ENCODE results near the gene TXLNB.

The TXLNB gene

DNA sequence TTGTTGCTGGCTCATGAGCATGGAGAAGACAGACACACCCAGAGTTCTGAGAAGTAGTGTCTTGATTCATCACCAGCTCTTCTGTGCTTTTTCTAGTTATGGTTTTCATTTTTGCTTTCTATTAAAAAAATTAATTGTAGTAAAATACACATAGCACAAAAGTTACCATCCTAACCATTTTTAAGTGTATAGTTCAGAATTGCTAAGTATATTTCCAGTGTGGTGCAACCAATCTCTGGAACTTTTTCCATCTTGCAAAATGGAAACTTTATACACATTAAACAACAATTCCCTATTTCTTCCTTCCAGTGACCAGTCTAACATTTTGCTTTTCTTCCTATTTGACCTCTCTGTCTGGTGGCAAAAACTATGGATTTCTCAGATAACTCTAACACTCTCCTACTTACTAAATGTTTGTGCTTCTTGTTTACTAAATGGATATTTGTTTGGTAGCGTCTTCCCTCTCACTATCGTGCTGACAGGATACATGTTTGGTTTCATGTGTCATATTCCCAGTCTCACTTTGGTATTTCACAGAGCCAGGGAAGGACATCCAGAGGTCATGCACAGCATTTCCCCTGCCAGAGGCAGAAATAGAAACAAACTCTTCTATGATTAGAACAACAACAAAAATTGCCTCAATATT, 40.6 kb downstream of the TXLNB start (continued):
- TF ChIP-seq, protein P1, sequence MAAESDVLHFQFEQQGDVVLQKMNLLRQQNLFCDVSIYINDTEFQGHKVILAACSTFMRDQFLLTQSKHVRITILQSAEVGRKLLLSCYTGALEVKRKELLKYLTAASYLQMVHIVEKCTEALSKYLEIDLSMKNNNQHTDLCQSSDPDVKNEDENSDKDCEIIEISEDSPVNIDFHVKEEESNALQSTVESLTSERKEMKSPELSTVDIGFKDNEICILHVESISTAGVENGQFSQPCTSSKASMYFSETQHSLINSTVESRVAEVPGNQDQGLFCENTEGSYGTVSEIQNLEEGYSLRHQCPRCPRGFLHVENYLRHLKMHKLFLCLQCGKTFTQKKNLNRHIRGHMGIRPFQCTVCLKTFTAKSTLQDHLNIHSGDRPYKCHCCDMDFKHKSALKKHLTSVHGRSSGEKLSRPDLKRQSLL (tag by site-specific recombination; IDR thresholded peaks at IDR 0.05) = no peak
- TF ChIP-seq, protein P2, sequence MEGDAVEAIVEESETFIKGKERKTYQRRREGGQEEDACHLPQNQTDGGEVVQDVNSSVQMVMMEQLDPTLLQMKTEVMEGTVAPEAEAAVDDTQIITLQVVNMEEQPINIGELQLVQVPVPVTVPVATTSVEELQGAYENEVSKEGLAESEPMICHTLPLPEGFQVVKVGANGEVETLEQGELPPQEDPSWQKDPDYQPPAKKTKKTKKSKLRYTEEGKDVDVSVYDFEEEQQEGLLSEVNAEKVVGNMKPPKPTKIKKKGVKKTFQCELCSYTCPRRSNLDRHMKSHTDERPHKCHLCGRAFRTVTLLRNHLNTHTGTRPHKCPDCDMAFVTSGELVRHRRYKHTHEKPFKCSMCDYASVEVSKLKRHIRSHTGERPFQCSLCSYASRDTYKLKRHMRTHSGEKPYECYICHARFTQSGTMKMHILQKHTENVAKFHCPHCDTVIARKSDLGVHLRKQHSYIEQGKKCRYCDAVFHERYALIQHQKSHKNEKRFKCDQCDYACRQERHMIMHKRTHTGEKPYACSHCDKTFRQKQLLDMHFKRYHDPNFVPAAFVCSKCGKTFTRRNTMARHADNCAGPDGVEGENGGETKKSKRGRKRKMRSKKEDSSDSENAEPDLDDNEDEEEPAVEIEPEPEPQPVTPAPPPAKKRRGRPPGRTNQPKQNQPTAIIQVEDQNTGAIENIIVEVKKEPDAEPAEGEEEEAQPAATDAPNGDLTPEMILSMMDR (tag by site-specific recombination; IDR thresholded peaks at IDR 0.05) = no peak
- TF ChIP-seq ZNF350 (tag by site-specific recombination; IDR thresholded peaks at IDR 0.05) (no peak), ZNF529 (tag by site-specific recombination; IDR thresholded peaks at IDR 0.05; ENCODE audit: insufficient replicate concordance) (no peak), BCL11B (tag by site-specific recombination; IDR thresholded peaks at IDR 0.05; ENCODE audit: low read depth) (no peak), ZNF10 (tag by site-specific recombination; IDR thresholded peaks at IDR 0.05) (no peak), ZNF837 (tag by site-specific recombination; IDR thresholded peaks at IDR 0.05) (no peak), SCRT1 (tag by site-specific recombination; IDR thresholded peaks at IDR 0.05; ENCODE audit: borderline replicate concordance) (no peak)
- TF ChIP-seq, protein P3, sequence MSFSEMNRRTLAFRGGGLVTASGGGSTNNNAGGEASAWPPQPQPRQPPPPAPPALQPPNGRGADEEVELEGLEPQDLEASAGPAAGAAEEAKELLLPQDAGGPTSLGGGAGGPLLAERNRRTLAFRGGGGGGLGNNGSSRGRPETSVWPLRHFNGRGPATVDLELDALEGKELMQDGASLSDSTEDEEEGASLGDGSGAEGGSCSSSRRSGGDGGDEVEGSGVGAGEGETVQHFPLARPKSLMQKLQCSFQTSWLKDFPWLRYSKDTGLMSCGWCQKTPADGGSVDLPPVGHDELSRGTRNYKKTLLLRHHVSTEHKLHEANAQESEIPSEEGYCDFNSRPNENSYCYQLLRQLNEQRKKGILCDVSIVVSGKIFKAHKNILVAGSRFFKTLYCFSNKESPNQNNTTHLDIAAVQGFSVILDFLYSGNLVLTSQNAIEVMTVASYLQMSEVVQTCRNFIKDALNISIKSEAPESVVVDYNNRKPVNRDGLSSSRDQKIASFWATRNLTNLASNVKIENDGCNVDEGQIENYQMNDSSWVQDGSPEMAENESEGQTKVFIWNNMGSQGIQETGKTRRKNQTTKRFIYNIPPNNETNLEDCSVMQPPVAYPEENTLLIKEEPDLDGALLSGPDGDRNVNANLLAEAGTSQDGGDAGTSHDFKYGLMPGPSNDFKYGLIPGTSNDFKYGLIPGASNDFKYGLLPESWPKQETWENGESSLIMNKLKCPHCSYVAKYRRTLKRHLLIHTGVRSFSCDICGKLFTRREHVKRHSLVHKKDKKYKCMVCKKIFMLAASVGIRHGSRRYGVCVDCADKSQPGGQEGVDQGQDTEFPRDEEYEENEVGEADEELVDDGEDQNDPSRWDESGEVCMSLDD (tag by site-specific recombination; IDR thresholded peaks at IDR 0.05) = no peak
- TF ChIP-seq, protein P4, sequence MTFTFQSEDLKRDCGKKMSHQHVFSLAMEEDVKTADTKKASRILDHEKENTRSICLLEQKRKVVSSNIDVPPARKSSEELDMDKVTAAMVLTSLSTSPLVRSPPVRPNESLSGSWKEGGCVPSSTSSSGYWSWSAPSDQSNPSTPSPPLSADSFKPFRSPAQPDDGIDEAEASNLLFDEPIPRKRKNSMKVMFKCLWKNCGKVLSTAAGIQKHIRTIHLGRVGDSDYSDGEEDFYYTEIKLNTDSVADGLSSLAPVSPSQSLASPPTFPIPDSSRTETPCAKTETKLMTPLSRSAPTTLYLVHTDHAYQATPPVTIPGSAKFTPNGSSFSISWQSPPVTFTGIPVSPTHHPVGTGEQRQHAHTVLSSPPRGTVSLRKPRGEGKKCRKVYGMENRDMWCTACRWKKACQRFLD (tag by site-specific recombination; IDR thresholded peaks at IDR 0.05) = no peak

DNA sequence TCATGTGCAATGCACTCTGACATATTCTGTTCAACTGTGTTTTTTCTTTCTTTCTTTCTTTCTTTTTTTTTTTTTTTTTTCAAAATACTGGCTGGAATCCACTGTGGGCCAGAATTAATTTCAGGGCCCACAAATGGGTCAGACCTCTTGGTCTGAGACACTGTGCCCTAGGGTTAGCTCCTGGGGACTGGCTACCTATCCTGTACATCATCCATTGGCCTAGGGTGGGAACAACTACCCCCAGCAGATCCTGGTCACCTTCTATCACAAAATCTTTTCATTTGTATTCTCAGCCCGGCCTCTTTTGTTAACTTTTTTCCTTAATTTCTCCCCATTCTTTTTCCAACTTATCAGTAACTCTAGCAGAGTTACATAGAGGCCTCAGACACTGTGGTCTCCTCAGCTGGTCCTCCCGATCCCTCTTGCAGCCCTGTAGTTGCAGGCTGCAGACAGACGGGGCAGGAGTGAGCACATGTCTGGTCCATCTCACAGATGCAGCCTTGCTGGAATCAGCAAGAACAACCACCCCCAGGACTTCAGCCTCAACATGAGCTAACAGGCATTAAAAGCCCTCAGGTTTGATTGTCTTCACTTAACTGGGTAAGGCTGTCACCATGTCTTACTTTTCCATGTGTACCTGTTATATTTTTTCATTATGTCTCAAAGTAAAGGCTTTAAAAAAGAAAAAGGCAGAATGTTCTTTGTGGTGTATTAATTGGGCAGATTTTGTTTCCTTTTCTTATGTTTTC, 41.3 kb downstream of the TXLNB start:
- CTCF ChIA-PET = interaction anchor here (0.6 to 1.9 kb wide), 27 partner anchors 8 to 1162 kb away, joined by 3 to 19 read pairs (median 3); partner anchors contain the start of gene TXLNB

More for the DNA sequence above, 41.3 kb downstream of the TXLNB start:
- no peaks in the 10 kb centered on the region for H3K9me3 ChIP-seq (ENCODE audit: control insufficient read depth, insufficient read depth, low read depth, low read length)
- H3K4me3 ChIP-seq (ENCODE audit: low read depth, low read length) = no peak overlapping the region
- POLR2A ChIA-PET = interaction anchor here (0.6 kb wide), 1 partner anchor 124 kb away, joined by 3 read pairs; the partner anchor contains the start of gene CITED2
- H3K4me1 ChIP-seq (ENCODE audit: control insufficient read depth, insufficient read depth, low read length) = no peaks in the 10 kb centered on the region
- H3K36me3 ChIP-seq (ENCODE audit: control insufficient read depth in 2 of 2, insufficient read depth in 1 of 2, low read length in 2 of 2) = no peaks in the 10 kb centered on the region
- TF ChIP-seq ZNF501 (tag by site-specific recombination; IDR thresholded peaks at IDR 0.05) = no peak
- TF ChIP-seq ZFHX2 (tag by site-specific recombination; conservative IDR thresholded peaks at IDR 0.05) = no peak
- TF ChIP-seq ZNF140 (tag by site-specific recombination; IDR thresholded peaks at IDR 0.05) = no peak
- no peak for TF ChIP-seq ZNF558 (tag by site-specific recombination; IDR thresholded peaks at IDR 0.05)
- TF ChIP-seq, protein P2 (tag by site-specific recombination; IDR thresholded peaks at IDR 0.05) = peak; percentile 41; the same call in 1 of the 2 replicates
- no peak for TF ChIP-seq RBAK (tag by site-specific recombination; IDR thresholded peaks at IDR 0.05)
- H3K27ac ChIP-seq (ENCODE audit: extremely low read depth, low read depth, low read length) = no peak overlapping the region

Data from HEK293 (cell line).